Psoas muscle (tissue), 8 donors: ENCODE measurements around the gene TMEM234. TPM values are rescaled to one million over a fixed set of nuclear protein-coding genes. Genes with fewer than 3 reads are reported as not detected.

ENCODE experiments used
- ATAC-seq, 4 donors: fragments of 200-7000 bp; cut with Tn5 transposase; one replicate each; pipeline ENCODE4 v1.9.1; 2020; ENCODE audit warnings: moderate library complexity in 3 of 4, mild to moderate bottlenecking in 2 of 4
- DNase-seq, 2 donors: peaks; one replicate each; pipeline ENCODE4 v3.0.0-alpha.2; 2020
- H3K27ac ChIP-seq: fragments of 200-600 bp; one replicate; pipeline ENCODE4 v1.8.0; 2022
- H3K27me3 ChIP-seq, 3 donors: fragments of 200-600 bp in 1 of 3; one replicate each; pipeline versions ENCODE4 v1.6.1 to v1.8.0; 2013 to 2022; ENCODE audit warnings: low read length in 2 of 3, mild to moderate bottlenecking in 2 of 3, moderate library complexity in 1 of 3; ENCODE audit not compliant: insufficient read depth in 3 of 3
- H3K36me3 ChIP-seq, 2 donors: fragments of 200-600 bp in 1 of 2; one replicate each; pipeline versions ENCODE4 v1.6.1 to v1.8.0; 2013 to 2022; ENCODE audit warnings: low read depth in 1 of 2, mild to moderate bottlenecking in 1 of 2, moderate library complexity in 1 of 2; ENCODE audit not compliant: insufficient read depth in 1 of 2
- H3K4me1 ChIP-seq: fragments of 200-600 bp; one replicate; pipeline ENCODE4 v1.8.0; 2022
- H3K4me3 ChIP-seq: fragments of 200-600 bp; one replicate; pipeline ENCODE4 v1.8.0; 2022; ENCODE audit warnings: mild to moderate bottlenecking
- H3K9me3 ChIP-seq: fragments of 200-600 bp; one replicate; pipeline ENCODE4 v1.8.0; 2022
- CTCF ChIP-seq: fragments of 200-600 bp; IDR thresholded peaks from one replicate; pipeline ENCODE4 v1.8.0; 2022; ENCODE audit warnings: antibody characterized with exemption
- WGBS, 3 donors: extraction: QIAGEN DNeasy Blood & Tissue Kit; methylation state at CpG; one replicate each; pipeline versions ENCODE4 v1.1.6 to v1.1.7; 2013; 5-methylcytosine and 5-hydroxymethylcytosine counted together
- intact Hi-C, 2 donors: fragments of 100-400 bp; cut with DNase I; formaldehyde crosslinking; loops; one replicate each; pipeline versions ENCODE4 v1.11.0 to v1.14.2; 2022
- polyA plus RNA-seq, 3 donors: library from polyadenylated mRNA; stranded (reverse); fragments of 200-250 nt; gene quantifications; one replicate each; pipeline ENCODE4 v1.2.3, GENCODE V29; 2013
- total RNA-seq, 4 donors: library from RNA; stranded (reverse); fragmentation: NEBNext Ultra II Directional in 2 of 4; extraction: Animal tissue kit (Norgen Biotek cat#: 25700) in 2 of 4; gene quantifications; one replicate each; pipeline versions ENCODE4 v1.2.1 to v1.2.4, GENCODE V29; 2021 to 2023
- donor health status: healthy with polysubstance abuse.
- donor health status: DM: no; HTN: no; CAD: no; lungs with moderate emphysema.
- donor health status: Bipolar disorder and iron deficiency.
- donor health status: healthy.
- donor health status: DM: yes; HTN: yes; CAD: no.
- donor health status: DM: no; HTN: no; CAD: no.
- donor health status: DM: no; HTN: no; CAD: no.
- donor health status: DM: yes; HTN: yes; CAD: no.

Gene TMEM234
- total and polyA plus RNA-seq, 7 donors = 2.6 to 9.8 (median 5.7) TPM

- intact Hi-C loops = no loop called here
- no peak for TF ChIP-seq CTCF
- Histone ChIP-seq H3K9me3 (no peaks in the 10 kb centered on the region), H3K27ac (peak overlapping the region; percentile 72), H3K27me3 (no peaks in the 10 kb centered on the region), H3K4me1 (peaks cover 5% of the 10 kb centered on the region), H3K36me3 (no peaks in the 10 kb centered on the region), H3K4me3 (peak overlapping the region; percentile 81)
- 72 to 74% (median 74%) methylated on average over 20 of the region's 20 CpGs for WGBS, 3 donors
- DNase-seq = peak in 1 of 2 donors; percentile 54
- ATAC-seq = no peak
These were observed 17.6 kb upstream of the TMEM234 start for GRCh38 chr1:32239790-32240139.

- no peaks in the 10 kb centered on the region for H3K27me3 ChIP-seq
- DNase-seq (no peak), ATAC-seq (no peak)
- H3K4me1 ChIP-seq = peaks cover 5% of the 10 kb centered on the region
- no peaks in the 10 kb centered on the region for H3K36me3 ChIP-seq
- TF ChIP-seq CTCF = no peak
- no peak overlapping the region for H3K27ac ChIP-seq
- peak overlapping the region; percentile 81 for H3K4me3 ChIP-seq
- 51 to 63% (median 52%) methylated on average over 4 of the region's 4 CpGs for WGBS, 3 donors
- intact Hi-C loops = no loop called here
- no peaks in the 10 kb centered on the region for H3K9me3 ChIP-seq
These were observed 17.2 kb upstream of the TMEM234 start for GRCh38 chr1:32239337-32239736.

GRCh38 chr1:32234792-32235191, 12.6 kb upstream of the TMEM234 start:
- Histone ChIP-seq H3K4me1 (no peaks in the 10 kb centered on the region), H3K9me3 (no peaks in the 10 kb centered on the region), H3K36me3 (peaks cover 5 to 34% of the 10 kb centered on the region in 2 donors), H3K27me3 (no peaks in the 10 kb centered on the region), H3K4me3 (no peak overlapping the region), H3K27ac (peak overlapping the region; percentile 54)
- 75 to 77% (median 77%) methylated on average over 7 of the region's 7 CpGs for WGBS, 3 donors
- no peak for TF ChIP-seq CTCF
- peak in 1 of 2 donors; percentile 67 for DNase-seq
- intact Hi-C loops = no loop called here
- ATAC-seq = peak; percentile 32 to 85 (median 67)

- no peak for TF ChIP-seq CTCF
- Histone ChIP-seq H3K36me3 (peaks cover 13 to 55% of the 10 kb centered on the region in 2 donors), H3K4me1 (no peaks in the 10 kb centered on the region), H3K4me3 (no peak overlapping the region), H3K27me3 (no peaks in the 10 kb centered on the region), H3K9me3 (no peaks in the 10 kb centered on the region), H3K27ac (no peak overlapping the region)
- DNase-seq = no peak
- no peak for ATAC-seq
- intact Hi-C loops = no loop called here
- 77 to 80% (median 79%) methylated on average over 8 of the region's 8 CpGs for WGBS, 3 donors
These were observed 10.6 kb upstream of the TMEM234 start for GRCh38 chr1:32232558-32233304.
